ENCODE results near the gene BEND2.

DNA sequence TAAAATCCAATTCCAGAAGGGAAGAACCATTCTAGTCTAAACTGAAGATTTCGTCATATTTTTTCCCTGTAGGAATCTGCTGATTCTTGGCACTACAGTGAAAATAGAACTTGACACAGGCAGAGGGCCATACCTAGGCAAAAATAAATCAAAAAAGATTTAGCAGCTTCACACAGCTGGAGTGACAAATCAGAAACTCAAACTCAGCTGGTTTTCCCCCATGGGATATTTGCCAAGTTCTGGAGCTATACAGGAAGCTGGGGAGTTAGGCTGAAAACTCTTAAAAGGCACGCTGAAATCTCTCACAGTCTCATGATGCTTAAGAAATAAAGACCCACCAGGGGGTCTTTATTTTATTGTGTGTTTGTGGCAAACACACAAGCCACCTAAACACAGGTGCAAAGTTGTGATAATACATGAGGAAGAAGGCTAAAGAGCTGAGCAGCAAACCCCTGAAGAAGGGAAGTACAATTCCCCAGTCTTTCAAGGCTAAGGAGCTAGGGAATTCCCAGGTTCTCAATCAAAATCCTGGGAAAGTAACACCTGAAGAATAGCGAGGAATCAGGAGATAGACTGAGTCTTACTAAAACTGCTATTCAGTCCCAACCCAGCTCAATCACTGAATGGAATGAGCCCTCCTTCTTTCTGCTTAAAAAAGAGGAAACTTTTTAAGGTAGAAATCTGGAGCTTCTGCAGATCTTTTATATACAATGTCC, 32.1 kb upstream of the BEND2 start:
- TF ChIP-seq EP300 (IDR thresholded peaks at IDR 0.05) (no peak), POLR2A (IDR thresholded peaks at IDR 0.05) (no peak)
- TF ChIP-seq, protein P1, sequence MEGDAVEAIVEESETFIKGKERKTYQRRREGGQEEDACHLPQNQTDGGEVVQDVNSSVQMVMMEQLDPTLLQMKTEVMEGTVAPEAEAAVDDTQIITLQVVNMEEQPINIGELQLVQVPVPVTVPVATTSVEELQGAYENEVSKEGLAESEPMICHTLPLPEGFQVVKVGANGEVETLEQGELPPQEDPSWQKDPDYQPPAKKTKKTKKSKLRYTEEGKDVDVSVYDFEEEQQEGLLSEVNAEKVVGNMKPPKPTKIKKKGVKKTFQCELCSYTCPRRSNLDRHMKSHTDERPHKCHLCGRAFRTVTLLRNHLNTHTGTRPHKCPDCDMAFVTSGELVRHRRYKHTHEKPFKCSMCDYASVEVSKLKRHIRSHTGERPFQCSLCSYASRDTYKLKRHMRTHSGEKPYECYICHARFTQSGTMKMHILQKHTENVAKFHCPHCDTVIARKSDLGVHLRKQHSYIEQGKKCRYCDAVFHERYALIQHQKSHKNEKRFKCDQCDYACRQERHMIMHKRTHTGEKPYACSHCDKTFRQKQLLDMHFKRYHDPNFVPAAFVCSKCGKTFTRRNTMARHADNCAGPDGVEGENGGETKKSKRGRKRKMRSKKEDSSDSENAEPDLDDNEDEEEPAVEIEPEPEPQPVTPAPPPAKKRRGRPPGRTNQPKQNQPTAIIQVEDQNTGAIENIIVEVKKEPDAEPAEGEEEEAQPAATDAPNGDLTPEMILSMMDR (IDR thresholded peaks at IDR 0.05) = no peak
